IMR-90 (cell line): Measurements from ENCODE around the gene WWC2.

Experiments
- BHLHE40 ChIP-seq: fragments of 150-350 bp; IDR thresholded peaks from 2 replicates; pipeline ENCODE4 v1.6.1; 2016; ENCODE audit warnings: mild to moderate bottlenecking, low read depth, low read length
- CEBPB ChIP-seq: IDR thresholded peaks from 2 replicates; pipeline ENCODE4 v1.6.1; 2012; ENCODE audit warnings: low read depth, low read length, improper control_type of control experiment
- CTCF ChIP-seq: conservative IDR thresholded peaks from 2 replicates; pipeline ENCODE4 v1.5.1; 2012; ENCODE audit warnings: mild to moderate bottlenecking, low read depth, low read length, improper control_type of control experiment
- FOS ChIP-seq: fragments of 150-350 bp; IDR thresholded peaks from 2 replicates; pipeline ENCODE4 v1.6.1; 2016; ENCODE audit warnings: low read depth, low read length
- MAFK ChIP-seq: IDR thresholded peaks from 2 replicates; pipeline ENCODE4 v1.6.1; 2012; ENCODE audit warnings: low read depth, low read length, improper control_type of control experiment
- MAZ ChIP-seq: IDR thresholded peaks from 2 replicates; pipeline ENCODE4 v1.6.1; 2012; ENCODE audit warnings: low read depth, mild to moderate bottlenecking, low read length, improper control_type of control experiment, moderate library complexity, borderline replicate concordance
- MXI1 ChIP-seq: IDR thresholded peaks from 2 replicates; pipeline ENCODE4 v1.6.1; 2012; ENCODE audit warnings: low read depth, mild to moderate bottlenecking, low read length, moderate library complexity, borderline replicate concordance
- NFE2L2 ChIP-seq: fragments of 150-350 bp; IDR thresholded peaks from 2 replicates; pipeline ENCODE4 v1.6.1; 2016; ENCODE audit warnings: low read depth, mild to moderate bottlenecking, low read length
- POLR2A ChIP-seq: IDR thresholded peaks from 2 replicates; pipeline ENCODE4 v1.6.1; 2012; ENCODE audit warnings: mild to moderate bottlenecking, low read depth, low read length
- RCOR1 ChIP-seq: IDR thresholded peaks from 2 replicates; pipeline ENCODE4 v1.6.1; 2012; ENCODE audit warnings: mild to moderate bottlenecking, low read length, improper control_type of control experiment; ENCODE audit not compliant: insufficient replicate concordance
- RFX5 ChIP-seq: IDR thresholded peaks from 2 replicates; pipeline ENCODE4 v1.8.0; 2012; ENCODE audit warnings: low read depth, mild to moderate bottlenecking, low read length, moderate library complexity
- SMC3 ChIP-seq: fragments of 150-350 bp; IDR thresholded peaks from 2 replicates; pipeline ENCODE4 v1.6.1; 2016; ENCODE audit warnings: low read depth, mild to moderate bottlenecking, antibody characterized with exemption, low read length, moderate library complexity
- USF2 ChIP-seq: fragments of 150-350 bp; IDR thresholded peaks from 2 replicates; pipeline ENCODE4 v1.6.1; 2017; ENCODE audit warnings: mild to moderate bottlenecking, antibody characterized with exemption, low read length, low read depth
- TF ChIP-seq, protein P1 (sequence below): fragments of 150-350 bp; IDR thresholded peaks from 2 replicates; pipeline ENCODE4 v1.6.1; 2016; ENCODE audit warnings: low read depth, mild to moderate bottlenecking, low read length, moderate library complexity, borderline replicate concordance

DNA sequence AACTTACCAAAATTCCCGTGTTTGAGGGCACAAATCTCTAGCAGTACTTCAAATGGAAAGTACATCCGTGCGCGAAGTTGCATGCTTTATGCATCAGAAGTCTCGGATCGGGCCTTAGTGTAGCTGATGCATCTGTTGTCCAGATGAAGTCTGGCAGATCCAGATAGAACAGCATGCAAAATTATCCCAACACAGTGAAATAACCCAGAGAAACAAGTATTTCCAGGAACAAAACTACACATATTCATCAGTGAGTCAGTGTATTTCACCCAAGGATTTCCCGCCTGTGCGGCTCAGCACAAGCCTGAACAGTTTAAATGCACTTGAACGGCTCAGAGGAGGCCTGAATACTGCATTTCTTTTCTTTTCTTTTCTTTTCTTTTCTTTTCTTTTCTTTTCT, 250.6 kb downstream of the WWC2 start:
- TF ChIP-seq MAZ (no peak), USF2 (no peak), CTCF (no peak), POLR2A (no peak), MAFK (no peak), BHLHE40 (no peak), FOS (no peak), RFX5 (no peak), CEBPB (no peak), MXI1 (no peak), RCOR1 (no peak), SMC3 (no peak), NFE2L2 (no peak)
- TF ChIP-seq, protein P1, sequence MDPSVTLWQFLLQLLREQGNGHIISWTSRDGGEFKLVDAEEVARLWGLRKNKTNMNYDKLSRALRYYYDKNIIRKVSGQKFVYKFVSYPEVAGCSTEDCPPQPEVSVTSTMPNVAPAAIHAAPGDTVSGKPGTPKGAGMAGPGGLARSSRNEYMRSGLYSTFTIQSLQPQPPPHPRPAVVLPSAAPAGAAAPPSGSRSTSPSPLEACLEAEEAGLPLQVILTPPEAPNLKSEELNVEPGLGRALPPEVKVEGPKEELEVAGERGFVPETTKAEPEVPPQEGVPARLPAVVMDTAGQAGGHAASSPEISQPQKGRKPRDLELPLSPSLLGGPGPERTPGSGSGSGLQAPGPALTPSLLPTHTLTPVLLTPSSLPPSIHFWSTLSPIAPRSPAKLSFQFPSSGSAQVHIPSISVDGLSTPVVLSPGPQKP, result no peak
